Fibroblast of lung (primary cell): ENCODE data around the gene TUBA4A.

Source experiments
- EZH2 ChIP-seq: IDR thresholded peaks from 2 replicates; pipeline ENCODE4 v1.5.1; 2012; ENCODE audit warnings: low read length, control low read depth, mild to moderate bottlenecking; ENCODE audit errors: missing control alignments
- TF ChIP-seq, protein P1 (sequence below), 2 donors: IDR thresholded peaks in 1 of 2; conservative IDR thresholded peaks in 1 of 2; 1 replicate in 1 of 2; 2 replicates in 1 of 2; pipeline ENCODE4 v1.5.1; 2011 to 2012; ENCODE audit warnings: low read length in 2 of 2, control low read depth in 1 of 2, inconsistent platforms in 1 of 2, low read depth in 1 of 2, mild to moderate bottlenecking in 1 of 2

DNA sequence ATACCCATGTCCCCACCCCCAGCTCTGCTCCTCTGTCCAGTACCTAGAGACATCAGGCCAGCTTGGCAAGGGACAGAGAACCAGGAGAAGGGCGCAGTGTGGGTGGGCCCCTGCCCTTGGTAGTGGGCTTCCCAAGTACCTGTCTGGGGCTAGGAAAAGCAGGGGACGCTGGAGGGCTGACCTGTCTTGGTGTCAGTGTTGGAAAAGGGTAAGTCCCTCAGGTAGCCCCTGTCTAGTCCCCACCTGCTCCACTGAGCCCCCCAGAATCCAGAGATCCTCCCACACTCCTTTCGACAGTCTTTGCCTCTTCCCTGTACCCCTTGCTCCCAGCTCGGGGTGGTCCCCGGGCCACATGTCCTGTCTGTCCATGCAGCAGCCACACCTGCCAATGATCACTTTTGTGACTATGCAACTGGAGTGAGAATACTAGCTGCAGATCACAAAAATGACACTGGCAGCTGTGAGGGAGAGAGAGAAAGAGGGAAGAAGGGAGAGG is 40.1 kb upstream of the TUBA4A start:
- no peak for TF ChIP-seq EZH2
- TF ChIP-seq, protein P1, sequence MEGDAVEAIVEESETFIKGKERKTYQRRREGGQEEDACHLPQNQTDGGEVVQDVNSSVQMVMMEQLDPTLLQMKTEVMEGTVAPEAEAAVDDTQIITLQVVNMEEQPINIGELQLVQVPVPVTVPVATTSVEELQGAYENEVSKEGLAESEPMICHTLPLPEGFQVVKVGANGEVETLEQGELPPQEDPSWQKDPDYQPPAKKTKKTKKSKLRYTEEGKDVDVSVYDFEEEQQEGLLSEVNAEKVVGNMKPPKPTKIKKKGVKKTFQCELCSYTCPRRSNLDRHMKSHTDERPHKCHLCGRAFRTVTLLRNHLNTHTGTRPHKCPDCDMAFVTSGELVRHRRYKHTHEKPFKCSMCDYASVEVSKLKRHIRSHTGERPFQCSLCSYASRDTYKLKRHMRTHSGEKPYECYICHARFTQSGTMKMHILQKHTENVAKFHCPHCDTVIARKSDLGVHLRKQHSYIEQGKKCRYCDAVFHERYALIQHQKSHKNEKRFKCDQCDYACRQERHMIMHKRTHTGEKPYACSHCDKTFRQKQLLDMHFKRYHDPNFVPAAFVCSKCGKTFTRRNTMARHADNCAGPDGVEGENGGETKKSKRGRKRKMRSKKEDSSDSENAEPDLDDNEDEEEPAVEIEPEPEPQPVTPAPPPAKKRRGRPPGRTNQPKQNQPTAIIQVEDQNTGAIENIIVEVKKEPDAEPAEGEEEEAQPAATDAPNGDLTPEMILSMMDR (conservative IDR thresholded peaks at IDR 0.05 in 1 of 2, IDR thresholded peaks at IDR 0.05 in 1 of 2; ENCODE audit: low read depth in 1 of 2, low read length in 2 of 2): no peak
